ENCODE data around the gene ARID1B.
A peak's percentile ranks its signal among the peaks of the same experiment; 100 is the strongest.

The ARID1B gene

DNA sequence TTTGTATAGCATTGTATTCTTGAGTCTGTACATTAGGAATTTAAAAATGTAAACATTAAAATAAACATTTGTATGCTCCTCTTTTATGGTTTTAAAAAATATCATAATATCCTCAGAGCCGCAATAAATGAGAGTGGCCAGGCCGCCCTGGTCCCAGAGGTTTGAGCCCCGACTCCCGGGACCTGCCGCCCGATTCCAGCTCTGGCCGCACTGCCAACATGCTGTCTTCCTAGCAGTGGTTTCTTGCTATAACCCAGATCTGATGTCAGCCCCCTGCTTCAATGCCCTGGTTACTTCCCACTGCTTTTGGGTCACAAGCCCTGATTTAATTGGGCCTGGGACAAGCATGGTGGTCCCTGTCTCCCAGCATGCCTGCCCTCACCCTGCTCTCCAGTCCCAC is 5.4 kb upstream of the ARID1B start (continued):
- TF ChIP-seq, protein P1, sequence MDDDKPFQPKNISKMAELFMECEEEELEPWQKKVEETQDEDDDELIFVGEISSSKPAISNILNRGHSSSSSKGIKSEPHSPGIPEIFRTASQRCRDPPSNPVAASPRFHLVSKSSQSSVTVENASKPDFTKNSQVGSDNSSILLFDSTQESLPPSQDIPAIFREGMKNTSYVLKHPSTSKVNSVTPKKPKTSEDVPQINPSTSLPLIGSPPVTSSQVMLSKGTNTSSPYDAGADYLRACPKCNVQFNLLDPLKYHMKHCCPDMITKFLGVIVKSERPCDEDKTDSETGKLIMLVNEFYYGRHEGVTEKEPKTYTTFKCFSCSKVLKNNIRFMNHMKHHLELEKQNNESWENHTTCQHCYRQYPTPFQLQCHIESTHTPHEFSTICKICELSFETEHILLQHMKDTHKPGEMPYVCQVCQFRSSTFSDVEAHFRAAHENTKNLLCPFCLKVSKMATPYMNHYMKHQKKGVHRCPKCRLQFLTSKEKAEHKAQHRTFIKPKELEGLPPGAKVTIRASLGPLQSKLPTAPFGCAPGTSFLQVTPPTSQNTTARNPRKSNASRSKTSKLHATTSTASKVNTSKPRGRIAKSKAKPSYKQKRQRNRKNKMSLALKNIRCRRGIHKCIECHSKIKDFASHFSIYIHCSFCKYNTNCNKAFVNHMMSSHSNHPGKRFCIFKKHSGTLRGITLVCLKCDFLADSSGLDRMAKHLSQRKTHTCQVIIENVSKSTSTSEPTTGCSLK (tag by site-specific recombination; IDR thresholded peaks at IDR 0.05), result no peak
- TF ChIP-seq ZNF211 (tag by site-specific recombination; IDR thresholded peaks at IDR 0.05; ENCODE audit: low read depth) (no peak), ZNF747 (tag by site-specific recombination; IDR thresholded peaks at IDR 0.05) (no peak), ZNF132 (tag by site-specific recombination; IDR thresholded peaks at IDR 0.05; ENCODE audit: borderline replicate concordance) (no peak), ZNF792 (tag by site-specific recombination; IDR thresholded peaks at IDR 0.05) (no peak), RBAK (tag by site-specific recombination; IDR thresholded peaks at IDR 0.05) (no peak), MZF1 (tag by site-specific recombination; IDR thresholded peaks at IDR 0.05; ENCODE audit: borderline replicate concordance) (no peak)
- TF ChIP-seq, protein P2, sequence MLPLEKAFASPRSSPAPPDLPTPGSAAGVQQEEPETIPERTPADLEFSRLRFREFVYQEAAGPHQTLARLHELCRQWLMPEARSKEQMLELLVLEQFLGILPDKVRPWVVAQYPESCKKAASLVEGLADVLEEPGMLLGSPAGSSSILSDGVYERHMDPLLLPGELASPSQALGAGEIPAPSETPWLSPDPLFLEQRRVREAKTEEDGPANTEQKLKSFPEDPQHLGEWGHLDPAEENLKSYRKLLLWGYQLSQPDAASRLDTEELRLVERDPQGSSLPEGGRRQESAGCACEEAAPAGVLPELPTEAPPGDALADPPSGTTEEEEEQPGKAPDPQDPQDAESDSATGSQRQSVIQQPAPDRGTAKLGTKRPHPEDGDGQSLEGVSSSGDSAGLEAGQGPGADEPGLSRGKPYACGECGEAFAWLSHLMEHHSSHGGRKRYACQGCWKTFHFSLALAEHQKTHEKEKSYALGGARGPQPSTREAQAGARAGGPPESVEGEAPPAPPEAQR (tag by site-specific recombination; IDR thresholded peaks at IDR 0.05), result no peak
- TF ChIP-seq, protein P3, sequence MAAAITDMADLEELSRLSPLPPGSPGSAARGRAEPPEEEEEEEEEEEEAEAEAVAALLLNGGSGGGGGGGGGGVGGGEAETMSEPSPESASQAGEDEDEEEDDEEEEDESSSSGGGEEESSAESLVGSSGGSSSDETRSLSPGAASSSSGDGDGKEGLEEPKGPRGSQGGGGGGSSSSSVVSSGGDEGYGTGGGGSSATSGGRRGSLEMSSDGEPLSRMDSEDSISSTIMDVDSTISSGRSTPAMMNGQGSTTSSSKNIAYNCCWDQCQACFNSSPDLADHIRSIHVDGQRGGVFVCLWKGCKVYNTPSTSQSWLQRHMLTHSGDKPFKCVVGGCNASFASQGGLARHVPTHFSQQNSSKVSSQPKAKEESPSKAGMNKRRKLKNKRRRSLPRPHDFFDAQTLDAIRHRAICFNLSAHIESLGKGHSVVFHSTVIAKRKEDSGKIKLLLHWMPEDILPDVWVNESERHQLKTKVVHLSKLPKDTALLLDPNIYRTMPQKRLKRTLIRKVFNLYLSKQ (tag by site-specific recombination; IDR thresholded peaks at IDR 0.05; ENCODE audit: borderline replicate concordance), result no peak
- TF ChIP-seq, protein P4, sequence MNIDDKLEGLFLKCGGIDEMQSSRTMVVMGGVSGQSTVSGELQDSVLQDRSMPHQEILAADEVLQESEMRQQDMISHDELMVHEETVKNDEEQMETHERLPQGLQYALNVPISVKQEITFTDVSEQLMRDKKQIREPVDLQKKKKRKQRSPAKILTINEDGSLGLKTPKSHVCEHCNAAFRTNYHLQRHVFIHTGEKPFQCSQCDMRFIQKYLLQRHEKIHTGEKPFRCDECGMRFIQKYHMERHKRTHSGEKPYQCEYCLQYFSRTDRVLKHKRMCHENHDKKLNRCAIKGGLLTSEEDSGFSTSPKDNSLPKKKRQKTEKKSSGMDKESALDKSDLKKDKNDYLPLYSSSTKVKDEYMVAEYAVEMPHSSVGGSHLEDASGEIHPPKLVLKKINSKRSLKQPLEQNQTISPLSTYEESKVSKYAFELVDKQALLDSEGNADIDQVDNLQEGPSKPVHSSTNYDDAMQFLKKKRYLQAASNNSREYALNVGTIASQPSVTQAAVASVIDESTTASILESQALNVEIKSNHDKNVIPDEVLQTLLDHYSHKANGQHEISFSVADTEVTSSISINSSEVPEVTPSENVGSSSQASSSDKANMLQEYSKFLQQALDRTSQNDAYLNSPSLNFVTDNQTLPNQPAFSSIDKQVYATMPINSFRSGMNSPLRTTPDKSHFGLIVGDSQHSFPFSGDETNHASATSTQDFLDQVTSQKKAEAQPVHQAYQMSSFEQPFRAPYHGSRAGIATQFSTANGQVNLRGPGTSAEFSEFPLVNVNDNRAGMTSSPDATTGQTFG (tag by site-specific recombination; IDR thresholded peaks at IDR 0.05; ENCODE audit: borderline replicate concordance), result no peak

DNA sequence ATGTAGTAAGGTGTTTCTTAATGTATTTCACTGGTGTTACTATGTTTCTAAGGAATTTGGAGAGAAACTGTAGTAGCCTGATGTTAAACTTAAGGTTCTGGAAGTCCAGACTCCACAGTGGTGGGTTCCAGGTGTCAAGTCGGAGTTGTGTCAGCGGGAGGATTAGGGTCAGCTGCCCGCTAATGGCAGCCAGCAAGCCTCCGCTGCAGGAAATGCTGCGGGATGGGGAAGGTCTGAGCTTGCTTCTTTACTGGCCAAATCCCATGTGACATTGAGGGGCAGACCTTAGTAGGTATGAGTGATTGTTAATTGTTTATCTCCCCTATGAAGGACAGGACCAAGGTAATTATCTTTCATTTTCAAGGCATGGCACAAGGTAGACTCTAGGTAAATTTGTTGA is 3.7 kb upstream of the ARID1B start:
- POLR2A ChIA-PET, result no interaction called here
- Histone ChIP-seq H3K4me1 (ENCODE audit: control insufficient read depth, insufficient read depth, low read length) (peaks cover 11% of the 10 kb centered on the region), H3K27ac (ENCODE audit: extremely low read depth, low read depth, low read length) (no peak overlapping the region), H3K9me3 (ENCODE audit: control insufficient read depth, insufficient read depth, low read depth, low read length) (no peaks in the 10 kb centered on the region), H3K36me3 (ENCODE audit: control insufficient read depth in 2 of 2, insufficient read depth in 1 of 2, low read length in 2 of 2) (no peaks in the 10 kb centered on the region), H3K4me3 (ENCODE audit: low read depth, low read length) (no peak overlapping the region)
- CTCF ChIA-PET, result no interaction called here
- TF ChIP-seq ZNF266 (tag by site-specific recombination; IDR thresholded peaks at IDR 0.05; ENCODE audit: low read depth), result no peak

DNA sequence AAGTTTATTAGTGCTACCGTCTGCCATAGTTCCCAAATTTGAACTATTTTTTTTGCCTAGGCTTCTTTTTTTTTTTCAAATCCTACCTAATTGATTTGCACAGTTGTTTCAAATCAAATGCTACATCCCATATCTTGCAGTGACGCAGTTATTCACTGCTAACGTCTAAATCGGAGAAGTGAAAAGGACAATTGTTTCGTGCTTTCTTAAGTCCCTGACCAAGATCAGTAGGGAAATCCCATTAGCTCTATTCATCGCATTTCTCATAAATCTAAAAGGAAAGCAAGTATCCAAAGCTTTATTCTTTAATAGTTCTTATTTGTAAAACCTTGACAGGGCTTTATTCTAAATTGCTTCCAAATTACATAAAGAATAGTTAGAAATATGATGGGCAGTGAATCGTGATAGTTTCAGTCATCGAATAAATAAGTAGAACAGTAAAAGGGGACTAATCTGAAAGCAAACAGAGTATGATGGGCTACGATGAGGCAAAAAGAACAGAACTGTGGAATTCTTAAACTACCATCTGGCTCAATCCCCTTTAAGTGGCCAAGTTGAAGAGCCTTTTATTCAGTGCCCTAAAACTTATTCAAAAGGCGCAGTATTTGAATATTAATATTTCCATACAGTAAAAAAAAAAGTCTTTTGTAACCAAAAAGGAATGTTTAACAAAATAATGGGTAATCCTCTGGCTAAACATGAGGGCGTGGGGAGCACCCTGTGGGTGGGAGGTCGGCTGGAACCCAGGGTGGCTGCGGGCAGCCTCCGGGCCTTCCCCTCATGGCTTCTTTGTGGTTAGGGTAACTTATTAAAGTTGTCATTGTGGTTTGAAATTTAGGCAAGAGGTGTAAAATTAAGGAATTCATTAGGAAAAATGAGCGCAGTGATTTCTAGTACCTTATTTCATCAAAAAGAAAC is 3.0 kb upstream of the ARID1B start:
- no peak overlapping the region for H3K4me3 ChIP-seq (ENCODE audit: low read depth, low read length)
- CTCF ChIA-PET, result interaction anchor here (0.6 kb wide), 1 partner anchor 215 kb away, joined by 3 read pairs; no protein-coding TSS in a partner anchor

More for the DNA sequence above, 3.0 kb upstream of the ARID1B start:
- H3K27ac ChIP-seq (ENCODE audit: extremely low read depth, low read depth, low read length), result no peak overlapping the region
- H3K9me3 ChIP-seq (ENCODE audit: control insufficient read depth, insufficient read depth, low read depth, low read length), result no peaks in the 10 kb centered on the region
- POLR2A ChIA-PET, result no interaction called here
- peaks cover 11% of the 10 kb centered on the region for H3K4me1 ChIP-seq (ENCODE audit: control insufficient read depth, insufficient read depth, low read length)
- TF ChIP-seq GLI2 (tag by site-specific recombination; IDR thresholded peaks at IDR 0.05; ENCODE audit: borderline replicate concordance, low read depth) (no peak), ZFHX2 (tag by site-specific recombination; conservative IDR thresholded peaks at IDR 0.05) (peak; percentile 60), ZNF571 (tag by site-specific recombination; IDR thresholded peaks at IDR 0.05) (no peak), EGR2 (tag by site-specific recombination; IDR thresholded peaks at IDR 0.05; ENCODE audit: low read depth) (peak; percentile 43; the same call in 1 of the 2 replicates)
- TF ChIP-seq, protein P5, sequence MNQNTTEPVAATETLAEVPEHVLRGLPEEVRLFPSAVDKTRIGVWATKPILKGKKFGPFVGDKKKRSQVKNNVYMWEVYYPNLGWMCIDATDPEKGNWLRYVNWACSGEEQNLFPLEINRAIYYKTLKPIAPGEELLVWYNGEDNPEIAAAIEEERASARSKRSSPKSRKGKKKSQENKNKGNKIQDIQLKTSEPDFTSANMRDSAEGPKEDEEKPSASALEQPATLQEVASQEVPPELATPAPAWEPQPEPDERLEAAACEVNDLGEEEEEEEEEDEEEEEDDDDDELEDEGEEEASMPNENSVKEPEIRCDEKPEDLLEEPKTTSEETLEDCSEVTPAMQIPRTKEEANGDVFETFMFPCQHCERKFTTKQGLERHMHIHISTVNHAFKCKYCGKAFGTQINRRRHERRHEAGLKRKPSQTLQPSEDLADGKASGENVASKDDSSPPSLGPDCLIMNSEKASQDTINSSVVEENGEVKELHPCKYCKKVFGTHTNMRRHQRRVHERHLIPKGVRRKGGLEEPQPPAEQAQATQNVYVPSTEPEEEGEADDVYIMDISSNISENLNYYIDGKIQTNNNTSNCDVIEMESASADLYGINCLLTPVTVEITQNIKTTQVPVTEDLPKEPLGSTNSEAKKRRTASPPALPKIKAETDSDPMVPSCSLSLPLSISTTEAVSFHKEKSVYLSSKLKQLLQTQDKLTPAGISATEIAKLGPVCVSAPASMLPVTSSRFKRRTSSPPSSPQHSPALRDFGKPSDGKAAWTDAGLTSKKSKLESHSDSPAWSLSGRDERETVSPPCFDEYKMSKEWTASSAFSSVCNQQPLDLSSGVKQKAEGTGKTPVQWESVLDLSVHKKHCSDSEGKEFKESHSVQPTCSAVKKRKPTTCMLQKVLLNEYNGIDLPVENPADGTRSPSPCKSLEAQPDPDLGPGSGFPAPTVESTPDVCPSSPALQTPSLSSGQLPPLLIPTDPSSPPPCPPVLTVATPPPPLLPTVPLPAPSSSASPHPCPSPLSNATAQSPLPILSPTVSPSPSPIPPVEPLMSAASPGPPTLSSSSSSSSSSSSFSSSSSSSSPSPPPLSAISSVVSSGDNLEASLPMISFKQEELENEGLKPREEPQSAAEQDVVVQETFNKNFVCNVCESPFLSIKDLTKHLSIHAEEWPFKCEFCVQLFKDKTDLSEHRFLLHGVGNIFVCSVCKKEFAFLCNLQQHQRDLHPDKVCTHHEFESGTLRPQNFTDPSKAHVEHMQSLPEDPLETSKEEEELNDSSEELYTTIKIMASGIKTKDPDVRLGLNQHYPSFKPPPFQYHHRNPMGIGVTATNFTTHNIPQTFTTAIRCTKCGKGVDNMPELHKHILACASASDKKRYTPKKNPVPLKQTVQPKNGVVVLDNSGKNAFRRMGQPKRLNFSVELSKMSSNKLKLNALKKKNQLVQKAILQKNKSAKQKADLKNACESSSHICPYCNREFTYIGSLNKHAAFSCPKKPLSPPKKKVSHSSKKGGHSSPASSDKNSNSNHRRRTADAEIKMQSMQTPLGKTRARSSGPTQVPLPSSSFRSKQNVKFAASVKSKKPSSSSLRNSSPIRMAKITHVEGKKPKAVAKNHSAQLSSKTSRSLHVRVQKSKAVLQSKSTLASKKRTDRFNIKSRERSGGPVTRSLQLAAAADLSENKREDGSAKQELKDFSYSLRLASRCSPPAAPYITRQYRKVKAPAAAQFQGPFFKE (tag by site-specific recombination; IDR thresholded peaks at IDR 0.05; ENCODE audit: borderline replicate concordance), result no peak
- no peaks in the 10 kb centered on the region for H3K36me3 ChIP-seq (ENCODE audit: control insufficient read depth in 2 of 2, insufficient read depth in 1 of 2, low read length in 2 of 2)

Measured in HEK293 (cell line).